GM12891 (cell line): ENCODE results near the gene RPL11.
"Not testable (repeated sequence)": the region's sequence is repeated elsewhere in the genome, so short reads cannot be mapped to it uniquely, and the experiment has no call there.

Experiments
- DNase-seq: peaks from one replicate; pipeline ENCODE4 v3.0.0; 2011; ENCODE audit warnings: low spot score; ENCODE audit not compliant: insufficient read length
- FAIRE-seq: peaks from 2 replicates; lab custom pipeline; 2011; peaks lifted over from hg19 to GRCh38; lab: Jason Lieb, UNC
- PAX5 ChIP-seq: IDR thresholded peaks from 2 replicates; pipeline ENCODE4 v1.6.1; 2011; ENCODE audit warnings: low read length, moderate library complexity, mild to moderate bottlenecking; ENCODE audit not compliant: insufficient read depth, severe bottlenecking
- POLR2A ChIP-seq: IDR thresholded peaks from 2 replicates; pipeline ENCODE4 v1.6.1; 2011; ENCODE audit warnings: low read depth, low read length, control low read depth
- POLR2AphosphoS5 ChIP-seq: IDR thresholded peaks from 2 replicates; pipeline ENCODE4 v1.6.1; 2011; ENCODE audit warnings: low read depth, low read length, control low read depth
- POU2F2 ChIP-seq: IDR thresholded peaks from 2 replicates; pipeline ENCODE4 v1.6.1; 2011; ENCODE audit warnings: low read depth, mild to moderate bottlenecking, control low read depth, low read length, moderate library complexity
- SPI1 ChIP-seq: IDR thresholded peaks from 2 replicates; pipeline ENCODE4 v1.6.1; 2011; ENCODE audit warnings: low read depth, low read length, control low read depth
- TAF1 ChIP-seq: IDR thresholded peaks from 2 replicates; pipeline ENCODE4 v1.6.1; 2011; ENCODE audit warnings: low read depth, low read length, control low read depth

RPL11 gene

DNA sequence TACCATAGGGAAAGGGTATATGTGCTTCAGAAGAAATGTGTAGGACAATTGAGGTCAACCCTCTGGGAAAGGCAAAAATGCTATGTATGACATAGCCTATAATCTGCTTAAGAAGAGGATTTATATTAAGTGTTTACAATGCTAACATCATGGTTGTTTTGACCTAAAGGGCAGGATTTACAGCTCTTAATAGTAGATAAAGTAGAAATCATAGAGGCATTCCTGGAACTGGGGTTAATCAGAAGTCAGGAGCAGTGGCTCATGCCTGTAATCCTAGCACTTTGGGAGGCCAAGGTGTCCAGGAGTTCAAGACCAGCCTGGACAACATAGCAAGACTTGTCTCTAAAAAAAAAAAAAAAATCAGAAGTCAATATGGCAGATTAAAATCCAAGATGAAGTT, 8.7 kb upstream of the RPL11 start:
- TF ChIP-seq SPI1 (no peak), PAX5 (no peak), POLR2A (no peak), POU2F2 (no peak), TAF1 (no peak)
- DNase-seq (no peak), FAIRE-seq (no peak)

DNA sequence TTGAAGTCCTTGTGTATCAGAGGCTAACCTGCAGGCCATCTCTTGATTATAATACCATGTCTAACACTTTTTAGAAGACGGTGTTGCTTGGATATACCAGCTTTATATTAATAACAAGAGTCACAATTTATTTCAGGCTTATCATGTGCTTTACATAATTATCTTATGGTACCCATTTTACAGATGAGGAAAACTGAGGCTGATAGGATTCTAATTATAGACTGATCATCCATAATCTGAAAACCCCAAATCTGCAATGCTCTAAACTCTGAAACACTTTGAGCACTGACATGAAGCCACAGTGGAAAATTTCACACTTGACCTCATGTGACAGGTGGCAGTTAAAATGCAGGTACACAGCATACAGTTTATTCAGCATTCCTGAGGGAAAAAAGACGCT, 7.2 kb upstream of the RPL11 start:
- TF ChIP-seq POU2F2 (no peak), SPI1 (no peak), POLR2A (no peak), TAF1 (no peak), POLR2AphosphoS5 (no peak), PAX5 (no peak)
- FAIRE-seq (no peak), DNase-seq (no peak)

DNA sequence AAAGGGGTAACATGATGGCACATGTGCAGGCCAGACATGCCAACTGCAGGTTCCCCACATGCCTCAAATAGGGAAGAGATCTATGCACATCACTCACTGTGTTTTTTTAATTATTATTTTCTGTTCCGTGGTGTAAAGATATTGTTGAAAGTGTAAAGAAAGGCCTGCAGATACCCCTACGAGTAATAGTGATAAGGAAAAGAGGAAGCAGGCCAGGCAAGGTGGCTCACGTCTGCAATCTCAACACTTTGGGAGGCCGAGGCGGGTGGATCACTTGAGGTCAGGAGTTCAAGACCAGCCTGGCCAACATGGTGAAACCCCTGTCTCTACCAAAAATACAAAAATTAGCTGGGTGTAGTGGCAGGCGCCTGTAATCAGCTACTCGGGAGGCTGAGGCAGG, 6.4 kb upstream of the RPL11 start:
- TF ChIP-seq SPI1, result peak; percentile 58; the same call in 1 of the 2 replicates
- not testable (repeated sequence) for DNase-seq, FAIRE-seq

DNA sequence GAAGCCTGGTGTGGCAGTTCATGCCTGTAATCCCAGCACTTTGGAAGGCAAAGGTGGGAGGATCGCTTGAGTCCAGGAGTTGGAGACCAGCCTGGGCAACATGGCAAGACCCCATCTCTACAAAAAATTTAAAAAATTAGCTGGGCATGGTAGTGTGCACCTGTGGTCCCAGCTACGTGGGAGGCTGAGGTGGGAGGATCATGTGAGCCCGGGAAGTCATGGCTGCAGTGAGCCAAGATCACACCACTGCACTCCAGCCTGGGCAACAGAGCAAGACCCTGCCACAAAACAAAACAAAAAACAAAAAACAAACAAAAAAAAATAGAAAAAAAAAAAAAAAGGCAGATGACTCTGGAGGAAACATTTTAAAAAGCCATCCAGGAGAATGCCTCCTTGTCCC, 3.9 kb upstream of the RPL11 start:
- not testable (repeated sequence) for FAIRE-seq, DNase-seq

DNA sequence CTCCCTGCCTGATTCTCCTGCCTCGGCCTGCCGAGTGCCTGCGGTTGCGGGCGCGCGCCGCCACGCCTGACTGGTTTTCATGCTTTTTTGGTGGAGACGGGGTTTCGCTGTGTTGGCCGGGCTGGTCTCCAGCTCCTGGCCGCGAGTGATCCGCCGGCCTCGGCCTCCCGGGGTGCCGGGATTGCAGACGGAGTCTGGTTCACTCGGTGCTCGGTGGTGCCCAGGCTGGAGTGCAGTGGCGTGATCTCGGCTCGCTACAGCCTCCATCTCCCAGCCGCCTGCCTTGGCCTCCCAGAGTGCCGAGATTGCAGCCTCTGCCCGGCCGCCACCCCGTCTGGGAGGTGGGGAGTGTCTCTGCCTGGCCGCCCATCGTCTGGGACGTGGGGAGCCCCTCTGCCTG, 3.3 kb upstream of the RPL11 start:
- not testable (repeated sequence) for DNase-seq, FAIRE-seq

DNA sequence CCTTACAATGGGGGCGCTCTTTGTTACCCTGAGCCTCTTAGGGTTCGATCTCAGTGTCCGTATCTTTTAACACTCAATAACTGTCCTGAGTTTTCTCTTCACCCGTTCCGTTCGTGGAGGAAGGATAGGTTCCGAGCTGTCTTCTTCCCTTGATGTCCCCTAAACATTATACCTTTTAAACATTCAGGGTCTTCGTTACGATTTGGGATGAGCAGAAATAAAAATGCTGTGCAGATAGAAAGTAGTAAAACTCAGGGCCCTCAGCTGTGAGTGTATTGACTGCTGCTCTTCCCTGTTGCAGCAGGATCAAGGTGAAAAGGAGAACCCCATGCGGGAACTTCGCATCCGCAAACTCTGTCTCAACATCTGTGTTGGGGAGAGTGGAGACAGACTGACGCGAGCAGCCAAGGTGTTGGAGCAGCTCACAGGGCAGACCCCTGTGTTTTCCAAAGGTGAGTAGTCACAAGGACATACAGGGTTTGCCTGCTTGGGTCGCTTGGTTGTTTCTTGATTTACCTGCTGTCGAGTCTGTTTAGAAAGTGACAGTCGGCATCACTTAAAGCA, 784 bp downstream of the RPL11 start:
- FAIRE-seq (no peak), DNase-seq (no peak)
- TF ChIP-seq POLR2AphosphoS5, result no peak

DNA sequence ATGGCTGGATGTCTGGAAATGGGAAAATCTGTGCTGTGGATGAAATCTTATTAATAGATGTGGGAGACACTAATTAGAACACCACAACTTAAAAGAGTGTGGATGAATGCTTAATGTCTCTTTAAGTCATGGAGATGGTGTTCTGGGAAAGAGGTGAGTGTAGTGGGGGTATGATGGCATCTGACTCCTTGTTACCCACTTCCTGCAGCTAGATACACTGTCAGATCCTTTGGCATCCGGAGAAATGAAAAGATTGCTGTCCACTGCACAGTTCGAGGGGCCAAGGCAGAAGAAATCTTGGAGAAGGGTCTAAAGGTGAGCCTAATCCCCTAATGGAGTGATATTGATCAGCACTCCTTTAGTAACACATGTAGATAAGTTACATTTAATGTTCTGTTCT, 2.0 kb downstream of the RPL11 start:
- TF ChIP-seq POLR2AphosphoS5, result 0 out of 2 replicates have a peak, but pooled peaks have one; percentile 35
- no peak for TF ChIP-seq PAX5
- FAIRE-seq (no peak), DNase-seq (no peak)

DNA sequence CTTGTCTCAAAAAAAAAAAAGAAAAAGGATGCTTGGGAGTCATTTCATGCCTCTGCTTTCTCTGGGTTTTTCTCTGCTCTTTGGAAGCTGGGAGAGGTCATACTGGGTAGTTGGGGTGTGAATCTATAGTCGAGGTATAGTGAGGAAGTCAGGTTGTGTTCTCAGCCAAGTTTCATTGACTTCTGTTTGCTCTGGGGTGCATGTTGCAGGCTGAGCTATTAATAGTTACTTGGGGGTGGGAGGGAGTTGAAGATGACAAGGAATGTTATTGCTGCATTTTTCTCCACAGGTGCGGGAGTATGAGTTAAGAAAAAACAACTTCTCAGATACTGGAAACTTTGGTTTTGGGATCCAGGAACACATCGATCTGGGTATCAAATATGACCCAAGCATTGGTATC, 2.8 kb downstream of the RPL11 start:
- FAIRE-seq (no peak), DNase-seq (no peak)

DNA sequence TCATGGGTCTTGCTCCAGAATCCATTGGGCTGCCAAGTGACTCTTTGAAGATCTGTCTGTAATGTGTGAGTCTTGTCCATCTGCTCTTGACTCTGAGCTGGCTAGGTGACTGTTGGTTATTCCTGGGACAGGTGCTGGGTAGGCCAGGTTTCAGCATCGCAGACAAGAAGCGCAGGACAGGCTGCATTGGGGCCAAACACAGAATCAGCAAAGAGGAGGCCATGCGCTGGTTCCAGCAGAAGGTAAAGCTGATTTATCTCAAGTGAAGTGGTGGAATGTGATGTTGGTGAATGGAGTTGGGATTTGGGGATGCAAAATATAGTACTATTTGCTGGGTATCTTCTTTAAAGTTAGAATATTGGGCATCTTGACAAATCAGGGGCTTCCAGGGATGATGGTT, 4.1 kb downstream of the RPL11 start:
- TF ChIP-seq TAF1 (no peak), POLR2AphosphoS5 (no peak), PAX5 (no peak), POLR2A (no peak), SPI1 (no peak), POU2F2 (no peak)
- DNase-seq (no peak), FAIRE-seq (no peak)

More for the DNA sequence above, 2.8 kb downstream of the RPL11 start:
- TF ChIP-seq POLR2AphosphoS5 (no peak), POLR2A (no peak), SPI1 (no peak), PAX5 (no peak), TAF1 (no peak), POU2F2 (no peak)

DNA sequence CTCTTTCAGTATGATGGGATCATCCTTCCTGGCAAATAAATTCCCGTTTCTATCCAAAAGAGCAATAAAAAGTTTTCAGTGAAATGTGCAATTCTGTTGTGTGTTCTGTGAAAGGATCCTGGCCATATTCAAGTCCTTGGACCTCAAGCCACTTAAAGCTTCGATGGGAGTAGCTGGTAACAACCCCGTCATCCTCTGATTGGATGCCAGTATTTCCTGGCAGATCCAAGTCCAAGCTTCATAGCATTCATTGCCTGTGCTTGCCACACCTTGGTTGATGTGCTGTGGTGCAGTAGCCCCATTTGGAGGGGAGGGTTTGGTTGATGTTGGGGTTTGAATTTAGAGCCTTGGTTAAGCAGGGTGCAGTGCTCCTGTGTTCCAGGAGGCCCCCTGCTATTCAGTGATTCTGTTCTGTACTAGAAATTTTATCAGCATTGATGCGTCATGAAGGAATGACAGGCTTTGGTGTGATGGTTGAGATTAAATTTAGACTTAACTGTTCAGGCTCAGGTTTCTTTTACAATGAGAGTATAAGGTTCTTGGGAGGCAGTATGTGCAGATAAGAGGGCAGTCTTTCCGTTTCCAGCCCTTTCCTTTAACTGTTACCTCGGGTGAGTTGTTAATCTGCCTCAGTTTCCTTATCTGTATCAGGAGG, 4.9 kb downstream of the RPL11 start:
- DNase-seq (no peak), FAIRE-seq (no peak)
- TF ChIP-seq PAX5, result no peak
- no peak; the same call in 1 of the 2 replicates for TF ChIP-seq POLR2A
- no peak for TF ChIP-seq POU2F2
- no peak for TF ChIP-seq SPI1
- no peak for TF ChIP-seq TAF1
- no peak for TF ChIP-seq POLR2AphosphoS5

DNA sequence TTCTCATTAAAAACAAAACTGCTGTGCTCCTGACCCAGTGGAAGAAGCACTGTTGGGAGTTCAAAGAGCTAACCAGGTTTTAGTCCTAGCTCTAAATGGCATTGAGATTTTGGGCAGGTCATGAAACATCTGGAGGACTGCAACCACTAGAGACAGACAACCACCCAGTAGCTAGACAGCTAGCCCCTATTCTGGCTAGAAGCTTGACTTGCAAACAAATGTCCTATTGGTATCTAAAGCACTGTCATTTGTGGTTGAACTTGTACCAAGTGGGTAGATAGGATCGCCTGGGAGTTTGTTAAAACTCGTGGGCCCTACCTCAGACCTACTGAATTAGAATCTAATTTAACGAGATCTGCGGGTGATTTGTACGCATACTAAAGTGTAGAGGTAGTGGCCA, 6.9 kb downstream of the RPL11 start:
- FAIRE-seq (no peak), DNase-seq (no peak)
- TF ChIP-seq POLR2AphosphoS5 (peak; percentile 46), POLR2A (no peak; the same call in none of the 2 replicates)
